K562 (cell line): Measurements from ENCODE around the gene LMBR1L. TPM values are rescaled to one million over a fixed set of nuclear protein-coding genes. Genes with fewer than 3 reads are reported as not detected.

Source experiments
- BMI1 ChIP-seq: fragments of 150-350 bp; IDR thresholded peaks from 2 replicates; pipeline ENCODE4 v1.6.1; 2014; ENCODE audit warnings: low read length
- HINFP ChIP-seq: fragments of 450-650 bp; conservative IDR thresholded peaks from 2 replicates; pipeline ENCODE4 v1.6.1; 2016; ENCODE audit warnings: missing genetic modification characterization, low read depth, mild to moderate bottlenecking, control low read depth, missing compliant biosample characterization
- KLF6 ChIP-seq: fragments of 250-450 bp; sonication (Bioruptor Pico); IDR thresholded peaks from 2 replicates; pipeline ENCODE4 v1.4.0; 2020; ENCODE audit warnings: mild to moderate bottlenecking, moderate library complexity, borderline replicate concordance
- RBM34 ChIP-seq: fragments of 200-400 bp; formaldehyde crosslinking; IDR thresholded peaks from 2 replicates; pipeline ENCODE4 v1.6.1; 2018; ENCODE audit warnings: low read length, borderline replicate concordance; ENCODE audit not compliant: insufficient read depth
- RFX5 ChIP-seq: IDR thresholded peaks from 2 replicates; pipeline ENCODE4 v1.6.1; 2011; ENCODE audit warnings: low read depth, mild to moderate bottlenecking, improper control_type of control experiment, low read length
- SAFB ChIP-seq: fragments of 200-400 bp; formaldehyde crosslinking; IDR thresholded peaks from 2 replicates; pipeline ENCODE4 v1.6.1; 2017; ENCODE audit warnings: low read depth, low read length, borderline replicate concordance
- ZNF311 ChIP-seq: fragments of 250-450 bp; sonication (Bioruptor Pico); IDR thresholded peaks from 2 replicates; pipeline ENCODE4 v1.4.0; 2020; ENCODE audit warnings: mild to moderate bottlenecking, moderate library complexity
- ZNF318 ChIP-seq, 2 experiments: fragments of 450-650 bp; IDR thresholded peaks; 2 replicates each; pipeline ENCODE4 v1.6.1; 2016; ENCODE audit warnings: mild to moderate bottlenecking in 2 of 2, borderline replicate concordance in 1 of 2, low read depth in 1 of 2, moderate library complexity in 1 of 2
- ZNF583 ChIP-seq: fragments of 250-450 bp; sonication (Bioruptor Pico); IDR thresholded peaks from 2 replicates; pipeline ENCODE4 v1.4.0; 2020
- ZNF668 ChIP-seq: fragments of 250-450 bp; sonication (Bioruptor Pico); IDR thresholded peaks from 2 replicates; pipeline ENCODE4 v1.8.0; 2022; ENCODE audit warnings: mild to moderate bottlenecking, inconsistent platforms
- polyA plus RNA-seq, 8 experiments: library from polyadenylated mRNA; depleted of rRNA in 4 of 8; stranded (reverse) in 5 of 8; unstranded in 3 of 8; fragments of >200 nt; fragmentation: Nextera tagmentation in 2 of 8; fragmentation: Illumina TruSeq in 1 of 8; extraction: Ambion mirVana in 2 of 8; extraction: Trizol in 1 of 8; gene quantifications; 2 replicates each; pipeline versions ENCODE4 v1.2.1 to v1.2.3, GENCODE V29; 2011 to 2014; ENCODE audit warnings: inconsistent platforms in 1 of 8, missing spikeins in 1 of 8
- total RNA-seq, 7 experiments: library from RNA; depleted of rRNA in 6 of 7; stranded (reverse); fragments of >200 nt in 6 of 7; fragmentation: Illumina TruSeq in 2 of 7; extraction: Trizol in 2 of 7; gene quantifications; 2 replicates each; pipeline versions ENCODE4 v1.2.1 to v1.2.3, GENCODE V29; 2011 to 2021; ENCODE audit warnings: low replicate concordance in 1 of 7
- TF ChIP-seq, protein P1 (sequence below): IDR thresholded peaks from 2 replicates; pipeline ENCODE4 v1.6.1; 2012; ENCODE audit warnings: low read depth, low read length, improper control_type of control experiment, borderline replicate concordance
- TF ChIP-seq, protein P2 (sequence below): sonication (generic); formaldehyde crosslinking; IDR thresholded peaks from 2 replicates; pipeline ENCODE4 v1.4.0; 2020; ENCODE audit warnings: mild to moderate bottlenecking, missing genetic modification reagents

The LMBR1L gene
- total and polyA plus RNA-seq, 9 of the 15 experiments (the other 6 are each of a cell fraction or from before 2014, with no cell fraction given), result 2.5 to 57.0 (median 31.1) TPM

DNA sequence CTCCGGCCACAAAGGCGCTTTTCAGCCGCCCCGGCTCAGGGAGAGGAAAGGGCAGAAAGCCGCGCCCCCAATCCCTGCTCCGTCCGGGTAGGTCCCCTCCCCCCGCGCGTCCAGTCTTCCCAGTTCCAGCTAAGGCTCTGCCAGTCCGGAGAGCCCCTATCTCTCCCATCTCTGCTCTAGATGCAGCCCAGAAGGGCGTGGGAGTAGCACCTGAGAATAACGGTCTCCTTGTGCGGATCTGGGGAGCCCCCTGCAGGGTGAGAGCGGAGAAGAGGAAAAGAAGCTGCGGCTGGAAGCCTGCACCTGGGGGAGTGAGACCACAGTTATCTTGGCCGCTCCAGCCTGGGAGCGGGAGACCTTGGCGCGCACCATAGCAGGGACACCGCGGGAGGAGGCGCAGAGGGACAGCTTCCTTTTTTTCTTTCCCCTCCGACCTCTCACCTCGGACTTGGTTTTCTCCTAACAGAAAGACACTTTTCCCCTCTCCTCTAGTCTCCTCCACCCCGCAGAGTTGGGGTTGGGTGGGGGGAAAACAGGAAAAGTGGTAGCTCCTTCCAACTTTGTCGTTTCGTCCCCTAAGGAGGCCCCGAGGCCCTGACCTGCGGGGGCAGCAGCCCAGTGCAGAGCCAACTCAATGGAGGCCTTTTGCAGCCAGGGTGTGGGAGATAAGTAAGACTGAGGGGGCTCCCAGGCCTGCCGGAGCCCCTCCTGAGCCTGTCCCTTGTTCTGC, 18.4 kb downstream of the LMBR1L start (continued):
- TF ChIP-seq, protein P1, sequence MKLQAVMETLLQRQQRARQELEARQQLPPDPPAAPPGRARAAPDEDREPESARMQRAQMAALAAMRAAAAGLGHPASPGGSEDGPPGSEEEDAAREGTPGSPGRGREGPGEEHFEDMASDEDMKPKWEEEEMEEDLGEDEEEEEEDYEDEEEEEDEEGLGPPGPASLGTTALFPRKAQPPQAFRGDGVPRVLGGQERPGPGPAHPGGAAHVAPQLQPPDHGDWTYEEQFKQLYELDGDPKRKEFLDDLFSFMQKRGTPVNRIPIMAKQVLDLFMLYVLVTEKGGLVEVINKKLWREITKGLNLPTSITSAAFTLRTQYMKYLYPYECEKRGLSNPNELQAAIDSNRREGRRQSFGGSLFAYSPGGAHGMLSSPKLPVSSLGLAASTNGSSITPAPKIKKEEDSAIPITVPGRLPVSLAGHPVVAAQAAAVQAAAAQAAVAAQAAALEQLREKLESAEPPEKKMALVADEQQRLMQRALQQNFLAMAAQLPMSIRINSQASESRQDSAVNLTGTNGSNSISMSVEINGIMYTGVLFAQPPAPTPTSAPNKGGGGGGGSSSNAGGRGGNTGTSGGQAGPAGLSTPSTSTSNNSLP, result 0 out of 2 replicates have a peak, but pooled peaks have one; percentile 38
- TF ChIP-seq SAFB, result no peak
- no peak for TF ChIP-seq ZNF583
- no peak for TF ChIP-seq RFX5
- no peak for TF ChIP-seq ZNF318 (IDR thresholded peaks at IDR 0.05; ENCODE audit: borderline replicate concordance in 1 of 2, low read depth in 1 of 2)
- TF ChIP-seq ZNF668 (CRISPR knock-in tag), result peak; percentile 30; the same call in 1 of the 2 replicates
- TF ChIP-seq KLF6 (CRISPR knock-in tag), result peak; percentile 65; the same call in 1 of the 2 replicates
- TF ChIP-seq HINFP (tag), result no peak
- TF ChIP-seq RBM34, result no peak
- TF ChIP-seq BMI1, result no peak
- TF ChIP-seq, protein P2, sequence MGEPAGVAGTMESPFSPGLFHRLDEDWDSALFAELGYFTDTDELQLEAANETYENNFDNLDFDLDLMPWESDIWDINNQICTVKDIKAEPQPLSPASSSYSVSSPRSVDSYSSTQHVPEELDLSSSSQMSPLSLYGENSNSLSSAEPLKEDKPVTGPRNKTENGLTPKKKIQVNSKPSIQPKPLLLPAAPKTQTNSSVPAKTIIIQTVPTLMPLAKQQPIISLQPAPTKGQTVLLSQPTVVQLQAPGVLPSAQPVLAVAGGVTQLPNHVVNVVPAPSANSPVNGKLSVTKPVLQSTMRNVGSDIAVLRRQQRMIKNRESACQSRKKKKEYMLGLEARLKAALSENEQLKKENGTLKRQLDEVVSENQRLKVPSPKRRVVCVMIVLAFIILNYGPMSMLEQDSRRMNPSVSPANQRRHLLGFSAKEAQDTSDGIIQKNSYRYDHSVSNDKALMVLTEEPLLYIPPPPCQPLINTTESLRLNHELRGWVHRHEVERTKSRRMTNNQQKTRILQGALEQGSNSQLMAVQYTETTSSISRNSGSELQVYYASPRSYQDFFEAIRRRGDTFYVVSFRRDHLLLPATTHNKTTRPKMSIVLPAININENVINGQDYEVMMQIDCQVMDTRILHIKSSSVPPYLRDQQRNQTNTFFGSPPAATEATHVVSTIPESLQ (CRISPR knock-in tag), result no peak
- no peak for TF ChIP-seq ZNF311 (CRISPR knock-in tag)
